ENCODE results near the gene TRIM60. TPM values are rescaled to one million over a fixed set of nuclear protein-coding genes. Genes with fewer than 3 reads are reported as not detected.

Gene TRIM60
- total and polyA plus RNA-seq, 2 experiments from 2014 or later: not detected

DNA sequence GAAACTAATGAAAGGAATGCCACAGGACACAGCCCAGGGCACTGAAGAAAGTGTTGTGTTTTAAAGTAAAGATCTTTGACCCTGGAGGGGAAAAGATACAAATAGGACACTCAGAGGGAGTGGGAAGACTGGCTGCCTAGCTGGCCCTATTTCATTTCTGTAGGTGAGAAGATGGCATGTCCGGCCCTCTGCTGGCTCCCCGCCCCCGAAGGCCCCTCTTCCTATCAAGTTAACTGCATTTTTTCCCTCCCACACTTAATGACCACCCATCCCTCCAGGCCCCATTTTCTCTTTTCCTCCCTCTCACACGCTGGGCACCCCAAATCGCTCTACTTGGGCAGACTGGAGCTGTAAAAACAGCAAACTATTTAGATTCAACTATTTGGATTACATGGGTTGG is 16.4 kb downstream of the TRIM60 start (continued):
- TF ChIP-seq STAT1 (IDR thresholded peaks at IDR 0.05; ENCODE audit: unreplicated experiment): no peak
- TF ChIP-seq, protein P1, sequence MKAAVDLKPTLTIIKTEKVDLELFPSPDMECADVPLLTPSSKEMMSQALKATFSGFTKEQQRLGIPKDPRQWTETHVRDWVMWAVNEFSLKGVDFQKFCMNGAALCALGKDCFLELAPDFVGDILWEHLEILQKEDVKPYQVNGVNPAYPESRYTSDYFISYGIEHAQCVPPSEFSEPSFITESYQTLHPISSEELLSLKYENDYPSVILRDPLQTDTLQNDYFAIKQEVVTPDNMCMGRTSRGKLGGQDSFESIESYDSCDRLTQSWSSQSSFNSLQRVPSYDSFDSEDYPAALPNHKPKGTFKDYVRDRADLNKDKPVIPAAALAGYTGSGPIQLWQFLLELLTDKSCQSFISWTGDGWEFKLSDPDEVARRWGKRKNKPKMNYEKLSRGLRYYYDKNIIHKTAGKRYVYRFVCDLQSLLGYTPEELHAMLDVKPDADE (IDR thresholded peaks at IDR 0.05): no peak
- TF ChIP-seq NANOG (IDR thresholded peaks at IDR 0.05; ENCODE audit: borderline replicate concordance): no peak

DNA sequence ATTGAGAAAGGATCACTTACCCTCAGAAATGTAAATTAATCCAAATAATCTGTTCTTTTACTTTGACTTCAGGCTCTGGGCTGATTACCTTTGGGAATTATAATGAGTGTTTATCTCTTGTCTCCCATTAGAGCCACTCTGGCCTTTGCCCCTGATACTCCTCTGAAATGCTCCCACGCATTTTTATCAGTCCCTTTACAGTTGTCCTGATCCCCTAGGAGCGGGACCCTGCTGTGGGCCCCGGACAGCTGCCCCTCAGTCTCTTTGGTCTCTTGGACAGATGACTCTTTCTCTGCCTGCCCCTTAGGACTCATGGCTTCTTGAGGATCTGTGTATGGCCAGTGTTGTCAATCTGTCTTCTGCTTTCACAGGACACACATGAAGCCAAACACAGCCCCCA is 20.8 kb downstream of the TRIM60 start:
- Mint-ChIP-seq H3K27me3 (ENCODE audit: insufficient read depth, low read depth, poor library complexity) (peaks cover 6% of the 10 kb centered on the region), H3K4me3 (no peak overlapping the region), H3K36me3 (ENCODE audit: low read depth) (no peaks in the 10 kb centered on the region), H3K9me3 (no peaks in the 10 kb centered on the region), H3K4me1 (peaks cover 4% of the 10 kb centered on the region; the same call in 2 of the 3 replicates), H3K27ac (no peak overlapping the region)
- TF ChIP-seq ZNF114 (CRISPR knock-in tag; IDR thresholded peaks at IDR 0.05) (no peak), STAT1 (IDR thresholded peaks at IDR 0.05; ENCODE audit: unreplicated experiment) (no peak), POLR2AphosphoS5 (IDR thresholded peaks at IDR 0.05; ENCODE audit: low read depth) (no peak), CREB1 (CRISPR knock-in tag; IDR thresholded peaks at IDR 0.05; ENCODE audit: low read depth) (no peak), NANOG (IDR thresholded peaks at IDR 0.05; ENCODE audit: borderline replicate concordance) (no peak), EZH2phosphoT487 (IDR thresholded peaks at IDR 0.05; ENCODE audit: unreplicated experiment) (no peak), JUNB (IDR thresholded peaks at IDR 0.05; ENCODE audit: unreplicated experiment) (no peak)
- TF ChIP-seq, protein P2, sequence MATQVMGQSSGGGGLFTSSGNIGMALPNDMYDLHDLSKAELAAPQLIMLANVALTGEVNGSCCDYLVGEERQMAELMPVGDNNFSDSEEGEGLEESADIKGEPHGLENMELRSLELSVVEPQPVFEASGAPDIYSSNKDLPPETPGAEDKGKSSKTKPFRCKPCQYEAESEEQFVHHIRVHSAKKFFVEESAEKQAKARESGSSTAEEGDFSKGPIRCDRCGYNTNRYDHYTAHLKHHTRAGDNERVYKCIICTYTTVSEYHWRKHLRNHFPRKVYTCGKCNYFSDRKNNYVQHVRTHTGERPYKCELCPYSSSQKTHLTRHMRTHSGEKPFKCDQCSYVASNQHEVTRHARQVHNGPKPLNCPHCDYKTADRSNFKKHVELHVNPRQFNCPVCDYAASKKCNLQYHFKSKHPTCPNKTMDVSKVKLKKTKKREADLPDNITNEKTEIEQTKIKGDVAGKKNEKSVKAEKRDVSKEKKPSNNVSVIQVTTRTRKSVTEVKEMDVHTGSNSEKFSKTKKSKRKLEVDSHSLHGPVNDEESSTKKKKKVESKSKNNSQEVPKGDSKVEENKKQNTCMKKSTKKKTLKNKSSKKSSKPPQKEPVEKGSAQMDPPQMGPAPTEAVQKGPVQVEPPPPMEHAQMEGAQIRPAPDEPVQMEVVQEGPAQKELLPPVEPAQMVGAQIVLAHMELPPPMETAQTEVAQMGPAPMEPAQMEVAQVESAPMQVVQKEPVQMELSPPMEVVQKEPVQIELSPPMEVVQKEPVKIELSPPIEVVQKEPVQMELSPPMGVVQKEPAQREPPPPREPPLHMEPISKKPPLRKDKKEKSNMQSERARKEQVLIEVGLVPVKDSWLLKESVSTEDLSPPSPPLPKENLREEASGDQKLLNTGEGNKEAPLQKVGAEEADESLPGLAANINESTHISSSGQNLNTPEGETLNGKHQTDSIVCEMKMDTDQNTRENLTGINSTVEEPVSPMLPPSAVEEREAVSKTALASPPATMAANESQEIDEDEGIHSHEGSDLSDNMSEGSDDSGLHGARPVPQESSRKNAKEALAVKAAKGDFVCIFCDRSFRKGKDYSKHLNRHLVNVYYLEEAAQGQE (IDR thresholded peaks at IDR 0.05; ENCODE audit: unreplicated experiment): no peak
- TF ChIP-seq, protein P3, sequence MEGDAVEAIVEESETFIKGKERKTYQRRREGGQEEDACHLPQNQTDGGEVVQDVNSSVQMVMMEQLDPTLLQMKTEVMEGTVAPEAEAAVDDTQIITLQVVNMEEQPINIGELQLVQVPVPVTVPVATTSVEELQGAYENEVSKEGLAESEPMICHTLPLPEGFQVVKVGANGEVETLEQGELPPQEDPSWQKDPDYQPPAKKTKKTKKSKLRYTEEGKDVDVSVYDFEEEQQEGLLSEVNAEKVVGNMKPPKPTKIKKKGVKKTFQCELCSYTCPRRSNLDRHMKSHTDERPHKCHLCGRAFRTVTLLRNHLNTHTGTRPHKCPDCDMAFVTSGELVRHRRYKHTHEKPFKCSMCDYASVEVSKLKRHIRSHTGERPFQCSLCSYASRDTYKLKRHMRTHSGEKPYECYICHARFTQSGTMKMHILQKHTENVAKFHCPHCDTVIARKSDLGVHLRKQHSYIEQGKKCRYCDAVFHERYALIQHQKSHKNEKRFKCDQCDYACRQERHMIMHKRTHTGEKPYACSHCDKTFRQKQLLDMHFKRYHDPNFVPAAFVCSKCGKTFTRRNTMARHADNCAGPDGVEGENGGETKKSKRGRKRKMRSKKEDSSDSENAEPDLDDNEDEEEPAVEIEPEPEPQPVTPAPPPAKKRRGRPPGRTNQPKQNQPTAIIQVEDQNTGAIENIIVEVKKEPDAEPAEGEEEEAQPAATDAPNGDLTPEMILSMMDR (conservative IDR thresholded peaks at IDR 0.05; ENCODE audit: low read depth in 2 of 2): no peak
- TF ChIP-seq, protein P4, sequence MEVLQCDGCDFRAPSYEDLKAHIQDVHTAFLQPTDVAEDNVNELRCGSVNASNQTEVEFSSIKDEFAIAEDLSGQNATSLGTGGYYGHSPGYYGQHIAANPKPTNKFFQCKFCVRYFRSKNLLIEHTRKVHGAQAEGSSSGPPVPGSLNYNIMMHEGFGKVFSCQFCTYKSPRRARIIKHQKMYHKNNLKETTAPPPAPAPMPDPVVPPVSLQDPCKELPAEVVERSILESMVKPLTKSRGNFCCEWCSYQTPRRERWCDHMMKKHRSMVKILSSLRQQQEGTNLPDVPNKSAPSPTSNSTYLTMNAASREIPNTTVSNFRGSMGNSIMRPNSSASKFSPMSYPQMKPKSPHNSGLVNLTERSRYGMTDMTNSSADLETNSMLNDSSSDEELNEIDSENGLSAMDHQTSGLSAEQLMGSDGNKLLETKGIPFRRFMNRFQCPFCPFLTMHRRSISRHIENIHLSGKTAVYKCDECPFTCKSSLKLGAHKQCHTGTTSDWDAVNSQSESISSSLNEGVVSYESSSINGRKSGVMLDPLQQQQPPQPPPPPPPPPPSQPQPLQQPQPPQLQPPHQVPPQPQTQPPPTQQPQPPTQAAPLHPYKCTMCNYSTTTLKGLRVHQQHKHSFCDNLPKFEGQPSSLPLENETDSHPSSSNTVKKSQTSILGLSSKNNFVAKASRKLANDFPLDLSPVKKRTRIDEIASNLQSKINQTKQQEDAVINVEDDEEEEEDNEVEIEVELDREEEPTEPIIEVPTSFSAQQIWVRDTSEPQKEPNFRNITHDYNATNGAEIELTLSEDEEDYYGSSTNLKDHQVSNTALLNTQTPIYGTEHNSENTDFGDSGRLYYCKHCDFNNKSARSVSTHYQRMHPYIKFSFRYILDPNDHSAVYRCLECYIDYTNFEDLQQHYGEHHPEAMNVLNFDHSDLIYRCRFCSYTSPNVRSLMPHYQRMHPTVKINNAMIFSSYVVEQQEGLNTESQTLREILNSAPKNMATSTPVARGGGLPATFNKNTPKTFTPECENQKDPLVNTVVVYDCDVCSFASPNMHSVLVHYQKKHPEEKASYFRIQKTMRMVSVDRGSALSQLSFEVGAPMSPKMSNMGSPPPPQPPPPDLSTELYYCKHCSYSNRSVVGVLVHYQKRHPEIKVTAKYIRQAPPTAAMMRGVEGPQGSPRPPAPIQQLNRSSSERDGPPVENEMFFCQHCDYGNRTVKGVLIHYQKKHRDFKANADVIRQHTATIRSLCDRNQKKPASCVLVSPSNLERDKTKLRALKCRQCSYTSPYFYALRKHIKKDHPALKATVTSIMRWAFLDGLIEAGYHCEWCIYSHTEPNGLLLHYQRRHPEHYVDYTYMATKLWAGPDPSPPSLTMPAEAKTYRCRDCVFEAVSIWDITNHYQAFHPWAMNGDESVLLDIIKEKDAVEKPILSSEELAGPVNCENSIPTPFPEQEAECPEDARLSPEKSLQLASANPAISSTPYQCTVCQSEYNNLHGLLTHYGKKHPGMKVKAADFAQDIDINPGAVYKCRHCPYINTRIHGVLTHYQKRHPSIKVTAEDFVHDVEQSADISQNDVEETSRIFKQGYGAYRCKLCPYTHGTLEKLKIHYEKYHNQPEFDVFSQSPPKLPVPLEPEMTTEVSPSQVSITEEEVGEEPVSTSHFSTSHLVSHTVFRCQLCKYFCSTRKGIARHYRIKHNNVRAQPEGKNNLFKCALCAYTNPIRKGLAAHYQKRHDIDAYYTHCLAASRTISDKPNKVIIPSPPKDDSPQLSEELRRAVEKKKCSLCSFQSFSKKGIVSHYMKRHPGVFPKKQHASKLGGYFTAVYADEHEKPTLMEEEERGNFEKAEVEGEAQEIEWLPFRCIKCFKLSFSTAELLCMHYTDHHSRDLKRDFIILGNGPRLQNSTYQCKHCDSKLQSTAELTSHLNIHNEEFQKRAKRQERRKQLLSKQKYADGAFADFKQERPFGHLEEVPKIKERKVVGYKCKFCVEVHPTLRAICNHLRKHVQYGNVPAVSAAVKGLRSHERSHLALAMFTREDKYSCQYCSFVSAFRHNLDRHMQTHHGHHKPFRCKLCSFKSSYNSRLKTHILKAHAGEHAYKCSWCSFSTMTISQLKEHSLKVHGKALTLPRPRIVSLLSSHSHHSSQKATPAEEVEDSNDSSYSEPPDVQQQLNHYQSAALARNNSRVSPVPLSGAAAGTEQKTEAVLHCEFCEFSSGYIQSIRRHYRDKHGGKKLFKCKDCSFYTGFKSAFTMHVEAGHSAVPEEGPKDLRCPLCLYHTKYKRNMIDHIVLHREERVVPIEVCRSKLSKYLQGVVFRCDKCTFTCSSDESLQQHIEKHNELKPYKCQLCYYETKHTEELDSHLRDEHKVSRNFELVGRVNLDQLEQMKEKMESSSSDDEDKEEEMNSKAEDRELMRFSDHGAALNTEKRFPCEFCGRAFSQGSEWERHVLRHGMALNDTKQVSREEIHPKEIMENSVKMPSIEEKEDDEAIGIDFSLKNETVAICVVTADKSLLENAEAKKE (CRISPR knock-in tag; IDR thresholded peaks at IDR 0.05): no peak
- TF ChIP-seq, protein P1 (IDR thresholded peaks at IDR 0.05): no peak
- Histone ChIP-seq H3K79me2 (replicated peaks; ENCODE audit: insufficient read depth) (no peaks in the 10 kb centered on the region), H3K4me3 (no peak overlapping the region), H3K4me2 (no peak overlapping the region), H3K27ac (ENCODE audit: low read depth) (no peak overlapping the region), H3K36me3 (ENCODE audit: insufficient read depth) (no peaks in the 10 kb centered on the region), H3K9me2 (ENCODE audit: insufficient read depth) (no peaks in the 10 kb centered on the region), H4K20me1 (replicated peaks; ENCODE audit: insufficient read depth) (no peaks in the 10 kb centered on the region), H3F3A (replicated peaks; ENCODE audit: low read depth) (no peaks in the 10 kb centered on the region), H2AFZ (peak overlapping the region; percentile 56; the same call in 1 of the 2 replicates), H3K4me1 (ENCODE audit: insufficient read depth) (no peaks in the 10 kb centered on the region), H3K27me3 (ENCODE audit: insufficient read depth) (no peaks in the 10 kb centered on the region)
- ATAC-seq (no peak), DNase-seq (ENCODE audit: low spot score) (no peak)
